DMS114 treated with DMSO at 0.1 percent for 48 hours (cell line): Measurements from ENCODE around the gene PIGS.
A peak's percentile ranks its signal among the peaks of the same experiment; 100 is the strongest.
"Not testable (repeated sequence)": the region's sequence is repeated elsewhere in the genome, so short reads cannot be mapped to it uniquely, and the experiment has no call there.

Experiments
- DNase-seq: peaks from one replicate; lab custom pipeline; 2025; ENCODE audit not compliant: unreplicated experiment; lab: John Stamatoyannopoulos, UW

The PIGS gene

DNA sequence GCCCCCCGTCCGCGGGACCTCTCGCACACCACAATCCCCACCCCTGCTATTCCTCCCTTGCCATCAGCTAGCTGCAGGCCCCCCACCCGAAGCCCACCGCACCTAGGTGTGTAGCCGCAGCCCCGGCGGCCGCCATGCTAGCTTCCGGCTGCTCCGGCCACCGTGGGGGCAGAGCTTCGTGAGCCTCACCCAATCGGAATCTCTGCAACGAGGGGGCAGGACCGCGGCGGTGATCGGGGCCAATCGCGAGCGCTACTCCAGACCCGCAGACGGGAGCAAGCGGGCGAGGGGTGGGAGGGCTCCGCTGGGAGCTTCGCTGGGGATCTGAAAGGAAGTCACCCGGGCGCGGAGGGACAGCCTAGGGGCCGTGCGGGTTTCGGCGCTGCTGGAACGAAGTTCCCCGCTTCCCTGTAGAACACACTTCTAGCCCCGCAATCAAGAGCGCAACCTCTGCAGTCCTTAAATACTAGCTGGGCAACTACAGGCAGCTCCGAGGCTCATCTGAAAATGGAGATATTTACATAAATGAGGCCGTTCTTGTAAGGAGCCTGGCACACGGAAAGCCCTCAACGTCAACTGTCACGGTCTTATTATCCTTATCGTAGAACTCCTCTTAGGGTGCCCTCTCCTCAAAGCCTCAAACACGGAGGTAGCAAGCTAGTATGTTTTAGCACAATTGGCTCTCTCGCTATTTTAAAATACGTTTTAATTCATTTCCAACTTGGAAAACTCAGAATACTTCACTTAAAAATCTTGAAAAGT lies at the start of gene PIGS:
TSS of gene PIGS (minus strand) at position 164 of the 762 bp plus-strand sequence. CDS start at position 136, 28 bp downstream.
- peak; percentile 84 for DNase-seq

DNA sequence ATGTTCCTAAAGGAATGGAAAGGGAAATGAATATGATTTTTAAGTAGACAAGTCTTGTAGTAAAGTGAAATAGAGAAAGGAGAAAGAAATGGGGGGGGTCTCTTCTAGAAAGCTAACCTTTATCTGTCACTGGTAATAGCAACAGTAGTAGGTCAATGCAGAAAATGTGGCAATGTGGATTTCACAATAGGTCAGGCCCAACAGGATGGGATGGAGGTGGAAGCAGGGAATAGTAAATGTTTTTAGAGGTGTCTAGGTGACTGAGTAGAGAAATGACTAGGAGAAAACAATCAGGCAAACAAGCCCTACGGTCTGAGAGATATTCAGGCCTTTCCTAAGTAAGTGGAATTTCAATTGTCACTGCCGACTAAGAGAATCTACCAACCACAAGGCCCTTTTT lies 48.7 kb upstream of the PIGS start:
- no peak for DNase-seq

DNA sequence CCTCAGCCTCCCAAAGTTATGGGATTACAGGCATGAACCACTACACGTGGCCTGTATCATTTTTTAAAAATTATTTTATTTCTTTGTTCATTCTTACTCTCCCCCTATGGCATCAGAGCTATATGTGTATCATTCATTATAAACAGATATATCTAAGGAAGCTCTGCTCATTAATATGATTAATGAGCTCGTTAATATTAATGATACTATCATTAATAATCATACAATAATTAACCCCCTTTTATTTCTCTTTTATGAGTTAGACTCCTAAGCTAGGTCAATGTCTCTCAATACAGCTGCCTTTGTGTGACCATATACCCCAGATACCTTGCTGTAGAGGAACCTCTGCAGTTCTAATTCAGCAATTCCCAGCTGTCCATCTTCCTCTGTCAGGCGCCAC lies 47.1 kb upstream of the PIGS start:
- DNase-seq = no peak

DNA sequence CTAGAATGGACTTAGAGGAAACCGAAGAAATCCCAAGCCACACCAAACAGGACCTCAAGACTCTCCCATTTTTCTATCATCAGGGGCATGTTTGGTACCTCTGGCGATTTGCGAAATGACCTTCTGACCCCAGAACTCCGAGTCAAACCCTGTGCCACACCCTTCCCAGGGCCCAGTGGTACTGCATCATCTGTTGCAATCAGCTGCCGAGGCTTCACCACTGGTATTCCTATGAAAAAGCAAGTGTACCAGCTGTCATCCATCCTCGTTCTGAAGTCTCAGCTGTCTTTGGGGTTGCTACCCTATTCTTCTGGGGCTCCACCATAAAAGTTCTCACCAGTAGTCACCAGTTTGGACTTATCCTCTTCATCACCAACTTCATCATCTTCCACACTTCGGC lies 45.0 kb upstream of the PIGS start:
- no peak for DNase-seq

DNA sequence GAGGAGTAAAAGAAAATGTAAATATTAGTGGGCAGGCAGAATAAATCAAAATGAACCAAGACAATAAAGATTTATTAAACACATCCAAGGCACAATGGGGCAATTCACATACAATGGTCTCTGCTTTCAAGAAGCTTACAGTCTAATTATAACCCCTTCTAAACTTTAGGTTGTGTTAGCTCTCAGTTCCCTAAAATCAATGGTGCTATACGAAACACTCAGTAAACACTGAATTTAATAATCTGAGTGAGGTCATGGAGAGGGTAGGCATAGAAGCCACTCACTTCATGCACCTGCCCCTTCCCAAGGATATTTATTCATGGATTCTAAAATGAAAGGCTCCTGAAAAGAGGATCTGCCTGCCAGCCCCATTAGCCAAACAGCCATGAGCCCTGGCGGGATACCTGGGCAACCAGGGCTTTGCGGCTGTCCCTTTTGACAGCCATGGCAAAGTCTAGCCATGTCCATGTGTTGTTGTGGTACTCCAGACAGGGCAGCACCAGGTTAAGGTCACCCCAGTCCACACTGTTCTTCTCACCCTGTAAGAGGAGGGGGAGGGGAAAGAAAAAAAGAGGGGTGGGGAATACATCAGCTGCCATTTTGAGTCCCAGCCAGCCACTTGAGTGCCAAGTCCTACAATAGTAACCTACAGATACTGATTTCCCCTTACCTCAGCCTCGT lies 44.1 kb upstream of the PIGS start:
- DNase-seq = no peak

DNA sequence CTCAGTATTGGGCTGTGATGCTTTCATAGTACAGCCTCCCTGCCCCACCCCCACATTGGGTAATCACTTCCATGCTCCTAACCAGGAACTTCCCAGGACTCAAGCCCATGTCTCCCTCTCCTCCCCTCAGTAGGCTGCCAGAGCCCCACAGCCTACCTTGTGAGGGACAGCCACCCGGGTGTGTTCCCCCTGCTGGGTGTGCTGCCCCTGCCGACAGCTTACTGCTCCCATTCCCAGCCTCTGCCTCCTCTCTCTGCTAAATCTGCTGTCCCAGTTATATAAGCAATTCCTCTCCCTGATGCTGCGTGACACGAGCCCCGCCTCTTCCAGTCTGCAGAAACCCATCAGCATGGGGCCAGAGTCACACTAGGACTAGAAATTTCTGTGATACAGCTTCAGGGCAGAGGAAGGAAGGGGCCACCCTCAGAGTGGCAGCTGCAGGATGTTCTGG lies 42.6 kb upstream of the PIGS start, which contains the start of gene RSKR:
TSS of gene RSKR (minus strand) at position 255 of the 451 bp plus-strand sequence. CDS start at position 231, 24 bp downstream.
- no peak for DNase-seq

DNA sequence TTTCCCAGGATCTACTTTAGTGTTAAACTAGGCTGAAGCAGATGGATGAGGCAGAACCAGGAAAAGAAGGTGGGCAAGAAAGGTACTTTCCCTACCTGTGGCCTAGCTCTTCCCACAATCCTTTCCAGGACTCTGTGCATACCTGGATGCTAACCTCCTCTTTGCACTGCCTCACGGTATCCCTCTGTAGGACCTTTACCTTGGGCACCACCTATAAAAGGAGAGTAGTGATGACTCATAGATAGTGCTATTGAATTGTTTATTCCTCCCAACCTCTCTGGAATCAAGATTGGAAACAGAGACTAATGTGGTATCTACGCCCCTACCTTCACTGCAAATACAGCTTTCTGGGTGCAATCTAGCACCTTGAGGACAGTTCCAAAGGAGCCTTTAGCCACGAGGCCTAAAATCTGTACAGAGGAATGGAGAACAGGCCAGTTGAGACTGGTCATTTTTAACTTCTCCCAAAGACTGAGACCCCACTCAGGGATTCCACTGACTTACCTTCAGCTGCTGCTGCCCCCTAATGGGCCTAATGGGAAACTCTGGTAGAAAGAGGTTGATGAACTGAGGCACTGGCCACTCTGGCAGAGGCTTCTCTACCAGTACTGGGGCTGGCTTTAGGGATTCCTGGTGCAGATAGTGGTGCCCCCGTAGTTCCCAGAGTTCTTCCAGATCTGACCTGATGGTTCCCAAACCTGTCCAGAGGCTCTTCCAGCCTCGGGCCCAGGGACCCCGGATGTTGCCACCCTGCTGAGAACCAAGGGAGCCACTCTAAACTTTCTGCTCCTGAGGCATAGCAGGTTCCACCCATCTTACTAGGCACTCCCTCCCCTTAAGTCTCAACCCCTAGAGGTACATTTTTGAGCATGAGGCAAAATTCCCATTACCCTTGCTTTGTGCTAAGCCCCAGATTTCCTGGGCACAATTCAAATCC lies 41.9 kb upstream of the PIGS start:
- DNase-seq = no peak

DNA sequence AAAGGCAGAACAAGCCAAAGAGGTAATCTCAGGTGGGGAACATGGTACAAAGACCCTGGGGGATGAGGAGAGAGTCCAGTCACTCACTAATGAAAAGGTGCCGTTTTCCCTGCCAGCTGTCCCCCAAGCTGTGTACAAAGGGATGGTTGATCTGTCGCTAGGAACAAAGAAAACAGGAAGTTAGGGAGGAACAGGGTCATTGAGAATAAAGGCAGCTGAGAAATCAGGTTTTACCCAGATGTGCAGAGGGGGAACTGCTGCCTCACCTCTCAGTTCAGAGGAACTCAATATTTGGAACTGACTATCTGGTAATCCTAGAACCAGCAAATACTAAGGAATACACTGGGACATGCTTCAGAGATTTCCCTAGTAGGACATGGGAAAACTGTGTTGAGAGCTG lies 41.2 kb upstream of the PIGS start:
- no peak for DNase-seq

DNA sequence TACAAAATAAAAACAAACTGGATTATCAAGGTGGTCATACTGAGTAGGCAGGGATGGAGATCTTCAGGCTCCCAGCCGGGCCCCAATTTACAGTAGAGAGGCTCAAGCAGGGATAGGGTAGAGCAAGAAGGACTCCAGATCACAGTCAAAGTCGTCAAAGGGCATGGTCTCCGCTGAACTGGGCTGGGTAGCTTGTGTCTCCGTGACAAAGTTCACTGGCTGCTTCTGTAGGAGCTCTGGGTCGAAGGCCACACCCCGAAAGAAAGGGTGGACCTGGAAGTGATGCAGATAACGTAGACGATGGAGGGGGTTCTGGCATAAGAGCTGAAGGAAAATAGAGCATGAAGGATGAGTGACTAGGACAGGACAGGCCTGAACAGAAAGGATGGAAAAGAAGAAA lies 39.1 kb upstream of the PIGS start:
- DNase-seq = no peak

DNA sequence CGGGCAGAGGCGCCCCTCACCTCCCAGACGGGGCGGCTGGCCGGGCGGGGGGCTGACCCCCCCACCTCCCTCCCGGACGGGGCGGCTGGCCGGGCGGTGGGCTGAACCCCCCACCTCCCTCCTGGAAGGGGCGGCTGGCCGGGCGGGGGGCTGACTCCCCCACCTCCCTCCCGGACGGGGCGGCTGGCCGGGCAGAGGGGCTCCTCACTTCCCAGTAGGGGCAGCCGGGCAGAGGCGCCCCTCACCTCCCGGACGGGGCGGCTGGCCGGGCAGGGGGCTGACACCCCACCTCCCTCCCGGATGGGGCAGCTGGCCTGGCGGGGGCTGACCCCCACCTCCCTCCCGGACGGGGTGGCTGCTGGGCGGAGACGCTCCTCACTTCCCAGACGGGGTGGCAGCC lies 32.7 kb upstream of the PIGS start:
- DNase-seq = not testable (repeated sequence)

DNA sequence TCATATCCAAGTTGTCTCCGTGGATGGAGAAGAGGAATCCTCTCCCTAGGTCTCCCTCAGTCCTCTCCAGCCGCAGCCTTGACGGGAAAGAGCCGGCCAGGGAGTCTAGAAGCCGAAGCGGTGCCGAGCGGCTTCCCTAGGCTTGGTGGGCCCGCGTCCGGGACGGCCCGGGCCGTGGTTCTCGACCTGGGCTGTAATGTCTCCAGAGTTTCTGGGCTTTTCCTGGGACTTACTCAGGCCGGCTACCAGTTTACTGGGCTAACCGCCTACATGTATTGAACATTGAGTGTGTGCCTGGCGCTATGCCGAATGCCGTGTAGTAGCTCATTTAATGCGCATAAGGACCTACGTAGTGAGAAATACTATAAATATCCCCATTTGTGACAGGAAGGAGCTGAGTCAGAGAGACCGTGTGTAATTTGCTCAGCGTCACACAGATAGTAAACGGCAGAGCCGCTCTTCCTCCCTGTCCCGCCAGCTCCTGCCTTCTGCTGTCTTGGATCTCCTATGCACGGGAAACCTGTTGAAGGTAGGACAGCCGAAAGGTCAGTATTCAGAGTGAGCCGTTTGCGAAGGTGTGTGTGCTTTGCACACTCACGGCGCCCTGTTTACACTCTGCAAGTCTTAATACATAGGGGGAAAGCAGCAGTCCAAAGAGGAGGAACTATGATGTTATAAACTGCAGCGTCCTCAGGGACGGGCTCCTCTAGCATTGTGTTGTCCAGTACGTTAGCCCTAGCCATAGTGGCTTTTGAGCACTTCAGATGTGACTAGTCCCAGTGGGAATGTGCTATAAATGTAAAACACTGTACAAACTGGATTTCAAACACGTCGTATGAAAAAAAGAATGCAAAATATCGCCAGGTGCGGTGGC lies 28.2 kb upstream of the PIGS start:
- peak; percentile 52 for DNase-seq

DNA sequence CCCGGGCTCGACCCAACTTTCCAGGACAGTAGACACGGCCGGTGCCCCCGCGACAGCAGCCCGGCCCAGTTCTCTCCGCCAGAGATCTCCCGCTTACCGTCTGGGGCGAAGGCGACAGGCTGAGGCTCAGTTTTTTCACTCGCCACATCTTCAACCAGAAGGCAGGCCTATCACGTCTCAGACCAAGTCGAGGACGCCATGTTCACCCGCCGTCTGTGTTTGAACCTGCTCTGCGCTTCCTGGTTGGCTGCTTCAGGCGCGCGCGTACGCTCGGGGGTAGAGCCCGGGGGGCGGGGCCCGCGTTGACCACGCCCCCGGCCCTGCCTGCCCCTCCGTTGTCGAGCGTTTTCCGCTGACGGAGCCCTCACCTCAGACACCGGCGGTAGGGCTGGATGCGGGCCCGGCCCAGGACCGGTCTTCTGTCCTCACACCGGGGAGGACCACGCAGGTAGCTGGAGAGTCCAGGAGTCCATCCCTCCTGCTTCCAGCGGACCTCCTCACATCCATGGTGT lies 27.5 kb upstream of the PIGS start, which contains the start of gene SPAG5:
TSS of gene SPAG5 (minus strand) at position 227 of the 512 bp plus-strand sequence. CDS start at position 148, 79 bp downstream.
- peak; percentile 87 for DNase-seq

DNA sequence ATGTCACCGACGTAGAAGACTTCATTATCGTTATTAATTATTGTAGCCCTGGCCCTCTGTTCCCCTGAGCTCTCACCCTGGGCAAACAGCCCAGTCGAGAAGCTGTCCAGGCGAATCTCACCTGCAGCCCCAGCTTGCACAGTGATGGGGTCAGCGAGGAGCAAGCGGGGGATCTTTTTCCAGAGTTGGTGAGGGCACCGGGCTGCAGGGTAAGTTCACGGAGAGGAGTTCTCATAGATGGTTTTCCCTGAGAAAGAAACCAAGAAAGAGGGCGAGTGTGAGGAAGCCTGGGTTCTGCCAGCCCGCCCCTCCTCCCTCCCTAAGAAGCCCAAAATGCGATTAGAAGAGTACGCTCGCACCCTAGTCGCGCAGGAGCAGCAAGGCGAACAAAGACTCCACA lies 27.1 kb upstream of the PIGS start:
- no peak for DNase-seq

DNA sequence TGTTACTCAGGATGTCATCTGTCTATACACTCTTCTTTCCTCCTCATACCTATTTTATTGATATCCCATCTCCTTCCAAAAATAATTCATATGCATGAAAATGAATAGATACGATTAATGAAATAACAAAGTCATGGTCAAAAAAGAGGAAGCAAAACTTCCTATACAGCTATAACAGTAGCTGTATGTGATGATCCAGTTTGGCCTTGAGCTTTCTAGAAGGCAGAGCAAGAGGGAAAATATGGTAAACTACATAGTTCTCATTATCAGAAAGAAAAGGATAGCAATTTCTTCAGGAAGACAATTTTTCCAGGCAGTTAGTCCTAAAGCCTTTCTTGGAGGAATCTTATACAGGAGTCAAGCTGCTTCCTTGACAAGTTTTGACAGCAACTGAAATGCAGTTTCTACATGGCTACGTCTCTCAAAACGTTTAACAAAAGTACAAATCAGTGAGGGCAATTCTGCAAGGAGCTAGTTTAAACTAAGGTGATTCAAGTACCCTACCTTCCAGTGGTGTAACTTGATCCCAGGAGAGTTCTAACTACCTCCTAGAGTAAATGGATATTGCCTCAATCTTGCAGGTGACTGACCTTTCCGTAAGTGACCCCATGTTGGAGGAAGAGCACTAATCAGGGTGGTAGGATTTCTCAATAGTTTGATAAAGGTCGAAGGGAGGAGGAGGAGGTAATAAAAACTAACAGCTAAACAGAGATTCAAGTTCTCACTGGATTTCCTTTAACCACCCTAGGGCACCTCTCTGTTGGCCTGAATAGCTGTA lies 26.5 kb upstream of the PIGS start:
- no peak for DNase-seq

DNA sequence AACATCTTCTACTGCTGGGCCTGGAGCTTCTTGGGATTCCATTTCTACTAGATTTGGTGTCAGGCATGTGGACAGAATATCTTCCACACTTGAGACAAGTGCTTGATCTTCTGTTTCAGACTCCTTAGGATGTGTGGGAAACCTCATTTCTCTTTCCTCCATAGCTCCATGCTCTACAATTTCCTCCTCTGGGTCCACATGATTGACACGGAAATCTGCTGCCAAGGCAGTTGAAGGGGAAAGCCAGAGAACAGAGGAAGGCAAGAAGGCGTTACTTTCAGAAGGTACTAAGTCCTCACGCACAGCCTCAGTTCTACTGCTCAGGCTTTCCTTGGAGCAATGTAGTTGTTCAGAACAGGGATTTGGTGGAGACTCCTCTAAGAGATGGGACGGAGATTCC lies 20.9 kb upstream of the PIGS start:
- no peak for DNase-seq

DNA sequence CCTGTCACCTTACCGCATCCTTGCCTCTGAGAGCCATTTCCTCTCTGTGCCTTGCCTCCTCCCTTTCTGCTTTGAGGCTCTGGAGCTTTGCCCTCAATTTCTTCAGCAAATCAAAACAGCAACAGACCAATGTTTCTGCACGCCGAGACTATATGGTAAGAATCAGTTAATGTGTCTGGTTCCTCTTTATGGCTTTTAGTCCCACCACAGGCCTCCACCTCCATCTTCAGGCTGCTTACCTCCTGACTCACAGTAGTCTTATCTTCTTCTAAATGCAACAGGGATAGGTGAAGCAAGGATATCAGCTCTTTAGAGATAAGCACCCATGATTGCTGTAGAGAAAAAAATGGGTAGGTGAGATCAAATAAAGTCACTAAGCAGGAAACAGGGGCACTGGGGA lies 14.5 kb upstream of the PIGS start:
- no peak for DNase-seq

DNA sequence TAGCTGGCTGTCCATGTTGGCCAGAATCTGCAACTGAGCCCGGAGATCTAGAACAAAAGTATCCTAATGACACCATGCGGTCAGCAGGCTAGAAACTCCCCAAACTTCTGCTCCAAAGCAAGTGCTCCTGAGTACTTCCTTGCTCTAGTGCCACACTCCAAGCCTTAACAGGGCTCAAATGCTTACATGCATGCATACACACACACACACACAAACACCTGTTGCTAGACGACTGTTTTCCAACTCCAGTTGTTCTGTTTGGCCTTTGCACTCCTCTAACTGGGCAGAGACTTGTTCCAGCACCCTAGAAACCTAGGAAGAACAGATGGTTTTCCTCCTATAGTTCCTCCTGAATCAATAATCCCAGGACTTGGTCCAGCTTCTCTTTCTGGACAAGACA lies 13.1 kb upstream of the PIGS start:
- no peak for DNase-seq

DNA sequence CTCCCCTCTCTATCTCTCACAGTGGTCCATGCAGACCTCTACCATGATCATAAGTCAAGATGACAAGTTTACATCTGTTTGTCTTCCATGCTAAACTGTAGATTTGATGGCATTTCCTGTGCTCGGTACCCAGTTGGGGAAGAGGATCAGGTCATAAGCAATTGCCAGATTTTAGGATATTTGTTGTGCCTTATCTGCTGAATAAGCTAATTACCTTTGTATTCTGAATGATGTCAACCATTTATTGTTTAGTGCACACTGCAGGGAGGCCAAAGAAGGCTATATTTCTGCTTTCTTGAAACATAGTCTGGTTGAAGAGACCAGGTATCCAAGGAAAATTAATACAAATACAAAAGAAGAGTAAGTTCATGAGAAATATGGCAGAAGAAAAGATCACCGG lies 11.2 kb upstream of the PIGS start:
- no peak for DNase-seq

DNA sequence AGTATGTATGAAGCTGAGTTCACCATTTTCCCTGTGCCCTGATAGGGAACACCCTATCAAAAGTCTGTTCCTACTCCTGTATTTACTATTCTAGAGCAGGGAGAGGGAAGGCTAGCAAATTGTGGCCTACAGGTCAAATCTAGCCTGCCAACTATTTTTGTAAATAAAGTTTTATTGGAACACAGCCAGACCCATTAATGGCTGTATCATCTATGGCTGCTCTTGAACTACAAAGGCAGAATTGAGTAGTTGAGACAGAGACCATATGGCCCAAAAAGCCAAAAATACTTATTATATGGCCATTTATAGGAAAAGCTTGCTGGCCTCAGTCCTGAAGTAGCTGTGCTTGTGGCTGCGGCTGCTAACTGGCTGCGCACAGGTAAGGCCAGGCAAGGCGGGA lies 9.6 kb upstream of the PIGS start:
- DNase-seq = no peak
